NCI-H1694 (cell line): ENCODE data around the gene MMP11.

Experiments
- DNase-seq: peaks from one replicate; lab custom pipeline; 2025; lab: John Stamatoyannopoulos, UW

Gene MMP11

DNA sequence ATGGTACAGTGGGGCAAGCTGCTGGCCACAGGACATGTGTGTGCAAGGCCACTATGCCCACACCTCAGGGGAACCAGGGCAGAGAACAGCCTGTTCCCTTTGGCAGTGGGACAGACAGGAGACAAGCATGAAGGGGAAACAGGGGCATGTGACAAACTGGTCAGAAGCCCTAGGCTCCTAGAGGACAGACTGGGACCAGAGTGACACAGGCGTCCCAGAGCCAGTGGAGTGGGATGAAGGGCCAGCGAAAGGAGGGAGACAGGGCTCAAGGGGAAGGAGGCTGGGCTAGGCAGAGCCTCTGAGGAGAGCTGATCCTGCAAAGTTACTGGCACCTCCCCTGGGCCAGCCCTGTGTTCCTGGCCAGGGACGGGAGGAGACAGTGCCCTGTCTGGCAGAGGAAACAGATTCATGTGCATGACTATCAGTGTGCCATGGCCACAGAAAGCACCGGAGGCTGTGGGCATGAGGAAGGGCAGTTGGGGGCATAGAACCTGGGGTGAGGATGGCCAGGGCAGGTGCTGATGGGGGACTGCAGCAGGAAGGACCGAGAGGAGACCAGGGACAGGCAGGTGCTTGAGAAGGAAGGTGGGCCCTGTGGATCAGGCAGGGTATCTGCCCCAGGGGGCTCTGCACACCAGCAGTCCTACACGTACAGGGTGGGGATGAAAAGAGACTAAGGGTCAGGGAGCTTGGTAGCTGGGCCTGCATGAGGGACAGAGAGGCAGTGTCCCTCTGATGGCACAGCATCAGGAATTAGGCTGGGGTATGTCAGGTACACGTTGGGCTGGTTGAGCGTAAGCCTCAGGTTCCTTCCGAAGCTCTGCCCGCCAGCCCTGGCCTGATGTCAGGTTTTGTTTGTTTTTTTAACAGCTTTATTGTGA is 56.4 kb downstream of the MMP11 start:
- DNase-seq = no peak

DNA sequence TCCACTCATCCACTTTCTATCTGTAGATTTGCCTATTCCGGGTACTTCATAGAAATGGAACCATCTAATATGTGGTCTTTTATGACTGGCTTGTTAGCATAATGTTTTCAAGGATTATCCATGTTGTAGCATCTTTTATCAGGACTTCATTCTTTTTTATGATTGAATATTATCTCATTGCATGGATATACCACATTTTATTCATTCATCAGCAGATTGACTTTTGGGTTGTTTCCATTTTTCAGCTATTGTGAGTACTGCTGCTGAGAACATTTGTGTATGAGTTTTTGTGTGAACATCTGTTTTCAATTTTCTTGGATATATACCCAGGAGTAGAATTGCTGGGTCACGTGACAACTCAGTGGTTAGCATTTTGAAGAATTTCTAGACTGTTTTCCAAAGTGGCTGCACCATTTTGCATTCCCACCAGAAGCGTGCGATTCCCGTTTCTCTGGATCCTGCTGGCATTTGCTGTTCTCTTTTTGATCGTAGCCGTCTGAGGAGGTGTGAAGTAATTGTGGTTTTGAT is 57.3 kb downstream of the MMP11 start:
- DNase-seq = no peak

DNA sequence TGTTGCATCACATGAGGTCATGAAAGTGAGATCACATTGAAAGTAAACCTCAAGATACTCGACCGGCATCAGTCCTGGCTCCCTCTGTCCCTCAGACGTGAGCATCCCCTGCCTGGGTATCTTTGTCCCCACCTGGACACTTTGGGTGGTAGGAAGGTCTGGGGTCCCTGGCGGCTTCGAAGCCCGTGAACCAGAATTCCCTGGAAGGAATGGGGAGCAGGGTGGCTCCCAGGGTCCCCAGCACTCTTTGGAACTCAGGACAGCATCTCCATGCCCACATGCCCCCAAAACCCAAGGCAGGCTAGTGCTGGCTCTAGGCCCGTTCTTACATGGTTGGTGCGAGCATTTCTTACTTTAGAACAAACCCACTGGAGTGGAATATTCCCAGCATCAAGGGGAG is 58.6 kb downstream of the MMP11 start:
- no peak for DNase-seq

DNA sequence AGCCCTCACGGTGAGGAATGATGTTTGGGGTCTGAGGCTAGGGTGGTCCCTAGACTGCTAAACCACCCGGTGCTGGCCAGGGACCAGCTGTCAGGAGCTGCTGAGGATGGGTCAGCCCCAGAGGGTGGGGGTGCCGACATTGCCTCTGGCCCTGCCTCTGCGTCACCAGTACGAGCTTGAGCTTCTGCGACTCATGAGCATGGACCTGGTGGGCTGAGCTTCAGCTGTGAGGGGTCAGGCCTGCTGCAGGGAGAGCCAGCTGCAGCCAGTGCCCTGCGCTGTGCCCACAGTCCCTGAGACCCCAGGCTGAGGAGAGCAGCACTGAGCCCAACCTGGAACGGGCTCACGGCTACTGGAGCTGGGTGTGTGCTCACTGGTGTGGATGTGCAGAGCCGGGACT is 59.1 kb downstream of the MMP11 start:
- no peak for DNase-seq

DNA sequence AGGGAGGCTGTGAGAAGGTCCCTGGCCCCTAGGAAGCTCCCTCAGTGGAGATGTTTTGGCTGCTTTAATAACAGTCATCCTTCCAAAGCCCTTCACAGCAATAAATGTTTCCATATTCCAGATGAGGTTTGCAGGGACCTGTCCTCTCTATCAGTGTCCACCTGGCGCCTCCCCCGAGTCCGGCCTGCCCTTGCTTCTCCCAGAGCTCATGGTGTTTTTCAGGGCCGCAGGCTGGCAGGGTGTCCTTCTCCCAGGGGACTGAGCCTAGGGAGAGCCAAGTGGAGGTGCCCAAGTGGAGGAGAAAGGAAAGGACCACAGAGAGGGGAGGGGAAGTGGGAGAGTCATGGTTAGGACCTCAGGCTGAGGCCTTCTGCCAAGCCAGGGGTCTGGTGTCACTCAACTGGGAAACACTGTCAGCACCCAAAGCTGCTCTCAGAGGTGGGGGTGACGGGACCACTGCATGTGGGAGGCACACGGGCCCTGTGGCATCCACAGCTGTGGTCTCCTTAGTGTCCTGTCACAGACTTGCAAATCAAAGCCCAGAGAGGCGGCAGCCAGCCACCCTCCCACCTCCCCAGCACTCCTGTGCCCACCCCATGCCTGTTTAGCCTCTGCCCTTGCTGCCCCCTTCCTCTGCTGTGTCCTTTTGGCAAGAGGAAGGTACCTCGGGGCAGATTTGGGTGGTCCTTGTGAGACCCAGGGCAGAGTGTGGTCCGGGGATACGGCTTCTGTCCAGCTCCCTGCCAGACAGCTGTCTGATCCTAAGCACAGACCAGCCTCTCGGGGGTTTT is 59.8 kb downstream of the MMP11 start:
- no peak for DNase-seq

DNA sequence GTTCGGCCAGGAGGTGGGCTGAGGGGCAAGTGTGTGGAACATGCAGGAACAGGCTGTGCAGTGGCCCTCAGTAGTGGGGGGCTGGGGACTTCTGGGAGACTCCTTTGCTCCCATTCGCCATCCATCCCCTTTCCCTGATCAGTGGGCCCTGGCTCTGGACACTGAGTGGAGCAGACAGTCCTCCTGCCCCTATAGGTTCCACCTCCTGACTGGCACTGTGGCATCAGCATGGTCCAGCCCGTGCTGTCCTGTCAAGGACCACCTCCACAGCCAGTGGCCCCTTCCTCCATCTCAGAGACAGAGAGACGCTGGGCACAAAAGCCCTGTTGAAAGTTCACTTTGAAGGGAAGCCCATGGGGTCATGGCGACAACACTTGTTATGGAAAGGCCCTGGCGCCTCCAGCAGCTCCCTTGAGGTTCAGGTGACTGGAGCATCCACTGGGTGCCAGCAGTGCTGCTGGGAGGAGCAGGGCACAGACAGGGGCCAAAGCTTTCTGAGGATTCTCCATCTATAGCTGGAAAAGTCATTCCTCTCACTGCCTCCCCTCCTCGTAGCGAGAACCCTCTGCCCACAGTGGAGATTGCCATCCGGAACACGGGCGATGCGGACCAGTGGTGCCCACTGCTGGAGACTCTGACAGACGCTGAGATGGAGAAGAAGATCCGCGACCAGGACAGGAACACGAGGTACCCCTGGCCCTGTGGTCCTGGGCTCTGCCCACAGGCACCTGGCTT is 60.5 kb downstream of the MMP11 start:
- DNase-seq = no peak
